SK-N-SH treated with all-trans-retinoic acid at 6 μM for 48 hours (cell line): Measurements from ENCODE around the gene L1TD1.

ENCODE experiments used
- ATAC-seq: fragments of 200-7000 bp; cut with Tn5 transposase; 3 replicates; pipeline ENCODE4 v1.9.1; 2020; ENCODE audit warnings: mild to moderate bottlenecking, moderate library complexity
- ARNTL ChIP-seq: fragments of 450-650 bp; formaldehyde crosslinking; IDR thresholded peaks from 2 replicates; pipeline ENCODE4 v1.5.0; 2020; ENCODE audit warnings: low read depth, mild to moderate bottlenecking, moderate library complexity, borderline replicate concordance
- BACH2 ChIP-seq: fragments of 250-450 bp; sonication (Bioruptor Pico); IDR thresholded peaks from 2 replicates; pipeline ENCODE4 v1.9.0; 2021; ENCODE audit warnings: mild to moderate bottlenecking, borderline replicate concordance
- CSDC2 ChIP-seq: fragments of 250-450 bp; sonication (Bioruptor Pico); IDR thresholded peaks from 2 replicates; pipeline ENCODE4 v1.5.0; 2020; ENCODE audit warnings: mild to moderate bottlenecking, moderate library complexity
- CSRNP3 ChIP-seq: fragments of 250-450 bp; sonication (Bioruptor Pico); IDR thresholded peaks from 2 replicates; pipeline ENCODE4 v1.5.1; 2021; ENCODE audit warnings: mild to moderate bottlenecking, moderate library complexity
- ESRRG ChIP-seq: fragments of 250-450 bp; sonication (Bioruptor Pico); IDR thresholded peaks from 2 replicates; pipeline ENCODE4 v1.6.1; 2021; ENCODE audit warnings: mild to moderate bottlenecking
- GLIS3 ChIP-seq: fragments of 250-450 bp; sonication (Bioruptor Pico); IDR thresholded peaks from 2 replicates; pipeline ENCODE4 v1.5.0; 2020; ENCODE audit warnings: mild to moderate bottlenecking, moderate library complexity
- OSR1 ChIP-seq: fragments of 250-450 bp; sonication (Bioruptor Pico); IDR thresholded peaks from 2 replicates; pipeline ENCODE4 v1.8.0; 2022; ENCODE audit warnings: moderate library complexity, mild to moderate bottlenecking, inconsistent platforms
- PATZ1 ChIP-seq: fragments of 250-450 bp; sonication (Bioruptor Pico); IDR thresholded peaks from 2 replicates; pipeline ENCODE4 v1.8.0; 2020; ENCODE audit warnings: mild to moderate bottlenecking, moderate library complexity, borderline replicate concordance
- POU6F1 ChIP-seq: fragments of 250-450 bp; sonication (Bioruptor Pico); IDR thresholded peaks from 2 replicates; pipeline ENCODE4 v1.8.0; 2021; ENCODE audit warnings: low read depth, mild to moderate bottlenecking, moderate library complexity, borderline replicate concordance
- PPARA ChIP-seq: fragments of 250-450 bp; sonication (Bioruptor Pico); IDR thresholded peaks from 2 replicates; pipeline ENCODE4 v1.5.0; 2020; ENCODE audit warnings: mild to moderate bottlenecking, borderline replicate concordance
- RARB ChIP-seq: fragments of 250-450 bp; sonication (Bioruptor Pico); IDR thresholded peaks from 2 replicates; pipeline ENCODE4 v1.8.0; 2021; ENCODE audit warnings: mild to moderate bottlenecking, moderate library complexity
- SNAI2 ChIP-seq: fragments of 250-450 bp; sonication (Bioruptor Pico); IDR thresholded peaks from 2 replicates; pipeline ENCODE4 v1.5.0; 2020; ENCODE audit warnings: mild to moderate bottlenecking, moderate library complexity
- TCF4 ChIP-seq: fragments of 250-450 bp; sonication (Bioruptor Pico); IDR thresholded peaks from 2 replicates; pipeline ENCODE4 v1.8.0; 2021; ENCODE audit warnings: mild to moderate bottlenecking, moderate library complexity, borderline replicate concordance
- TOX ChIP-seq: fragments of 250-450 bp; sonication (Bioruptor Pico); IDR thresholded peaks from 2 replicates; pipeline ENCODE4 v1.8.0; 2021; ENCODE audit warnings: mild to moderate bottlenecking, moderate library complexity, borderline replicate concordance
- ZC3H10 ChIP-seq: fragments of 250-450 bp; sonication (Bioruptor Pico); IDR thresholded peaks from 2 replicates; pipeline ENCODE4 v1.5.1; 2021; ENCODE audit warnings: mild to moderate bottlenecking, moderate library complexity
- ZFP3 ChIP-seq: fragments of 250-450 bp; sonication (Bioruptor Pico); IDR thresholded peaks from 2 replicates; pipeline ENCODE4 v1.5.0; 2020; ENCODE audit warnings: mild to moderate bottlenecking, moderate library complexity
- ZFP30 ChIP-seq: fragments of 450-650 bp; formaldehyde crosslinking; IDR thresholded peaks from 2 replicates; pipeline ENCODE4 v1.5.0; 2022; ENCODE audit warnings: mild to moderate bottlenecking, moderate library complexity
- ZNF565 ChIP-seq: fragments of 450-650 bp; formaldehyde crosslinking; conservative IDR thresholded peaks from 2 replicates; pipeline ENCODE4 v1.5.0; 2020; ENCODE audit warnings: low read depth, mild to moderate bottlenecking, moderate library complexity
- ZNF70 ChIP-seq: fragments of 450-650 bp; formaldehyde crosslinking; IDR thresholded peaks from 2 replicates; pipeline ENCODE4 v1.5.0; 2020; ENCODE audit warnings: mild to moderate bottlenecking, moderate library complexity
- ZNF8 ChIP-seq: fragments of 450-650 bp; formaldehyde crosslinking; IDR thresholded peaks from 2 replicates; pipeline ENCODE4 v1.5.0; 2020; ENCODE audit warnings: mild to moderate bottlenecking, moderate library complexity
- TF ChIP-seq, protein P1 (sequence below): fragments of 250-450 bp; sonication (Bioruptor Pico); IDR thresholded peaks from 2 replicates; pipeline ENCODE4 v1.5.1; 2020; ENCODE audit warnings: low read depth, mild to moderate bottlenecking, moderate library complexity

The L1TD1 gene

DNA sequence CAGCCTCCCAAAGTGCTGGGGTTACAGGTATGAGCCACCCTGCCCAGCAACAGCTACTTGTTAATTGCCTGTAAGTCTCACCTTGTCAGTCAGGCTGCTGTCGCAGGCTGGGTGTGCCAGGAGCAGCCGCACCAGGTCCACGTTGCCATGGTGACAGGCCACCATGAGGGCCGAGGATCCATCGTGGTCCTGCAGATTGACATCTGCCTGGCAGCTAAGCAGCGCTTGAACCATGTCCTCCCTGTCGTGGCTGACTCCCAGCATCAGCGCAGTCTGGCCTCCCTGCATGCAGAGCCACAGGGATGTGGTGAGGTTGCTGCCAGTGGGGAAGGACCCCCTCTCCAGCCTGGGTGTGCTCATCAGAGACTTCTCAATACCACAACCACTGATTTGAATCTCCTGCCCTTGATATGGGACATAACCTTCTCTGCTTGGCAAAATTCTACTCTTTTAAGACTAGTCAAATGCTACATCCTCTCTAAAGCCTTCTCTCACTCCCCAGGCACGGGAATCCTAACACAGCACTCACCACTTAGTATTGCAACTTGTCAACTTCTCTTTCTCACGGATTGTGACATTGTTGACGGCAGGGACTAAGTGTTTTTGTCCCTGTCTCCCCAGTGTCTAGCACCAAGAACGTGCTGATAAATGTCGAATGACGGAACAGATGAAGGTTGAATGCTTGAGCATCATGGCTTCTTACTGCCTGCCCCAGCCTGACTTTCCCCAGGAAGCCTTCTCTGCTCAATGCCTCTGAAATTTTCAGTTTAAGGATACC lies 52.9 kb downstream of the L1TD1 start:
- ATAC-seq: no peak
- no peak for TF ChIP-seq ARNTL
- TF ChIP-seq PATZ1 (CRISPR knock-in tag): no peak
- TF ChIP-seq BACH2 (CRISPR knock-in tag): no peak
- TF ChIP-seq ESRRG (CRISPR knock-in tag): no peak
- TF ChIP-seq CSDC2 (CRISPR knock-in tag): no peak
- no peak for TF ChIP-seq TOX (CRISPR knock-in tag)
- no peak for TF ChIP-seq PPARA (CRISPR knock-in tag)
- no peak for TF ChIP-seq ZNF8 (CRISPR knock-in tag)
- TF ChIP-seq GLIS3: no peak
- TF ChIP-seq RARB (CRISPR knock-in tag): no peak
- TF ChIP-seq, protein P1, sequence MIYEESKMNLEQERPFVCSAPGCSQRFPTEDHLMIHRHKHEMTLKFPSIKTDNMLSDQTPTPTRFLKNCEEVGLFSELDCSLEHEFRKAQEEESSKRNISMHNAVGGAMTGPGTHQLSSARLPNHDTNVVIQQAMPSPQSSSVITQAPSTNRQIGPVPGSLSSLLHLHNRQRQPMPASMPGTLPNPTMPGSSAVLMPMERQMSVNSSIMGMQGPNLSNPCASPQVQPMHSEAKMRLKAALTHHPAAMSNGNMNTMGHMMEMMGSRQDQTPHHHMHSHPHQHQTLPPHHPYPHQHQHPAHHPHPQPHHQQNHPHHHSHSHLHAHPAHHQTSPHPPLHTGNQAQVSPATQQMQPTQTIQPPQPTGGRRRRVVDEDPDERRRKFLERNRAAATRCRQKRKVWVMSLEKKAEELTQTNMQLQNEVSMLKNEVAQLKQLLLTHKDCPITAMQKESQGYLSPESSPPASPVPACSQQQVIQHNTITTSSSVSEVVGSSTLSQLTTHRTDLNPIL (CRISPR knock-in tag): no peak
- no peak for TF ChIP-seq ZC3H10

GRCh38 chr1:62250126-62250726 lies 55.6 kb downstream of the L1TD1 start:
- TF ChIP-seq SNAI2: no peak
- peak; percentile 54; the same call in 1 of the 2 replicates for TF ChIP-seq TCF4
- TF ChIP-seq, all 23 proteins: peak for 1
- no peak for ATAC-seq

DNA sequence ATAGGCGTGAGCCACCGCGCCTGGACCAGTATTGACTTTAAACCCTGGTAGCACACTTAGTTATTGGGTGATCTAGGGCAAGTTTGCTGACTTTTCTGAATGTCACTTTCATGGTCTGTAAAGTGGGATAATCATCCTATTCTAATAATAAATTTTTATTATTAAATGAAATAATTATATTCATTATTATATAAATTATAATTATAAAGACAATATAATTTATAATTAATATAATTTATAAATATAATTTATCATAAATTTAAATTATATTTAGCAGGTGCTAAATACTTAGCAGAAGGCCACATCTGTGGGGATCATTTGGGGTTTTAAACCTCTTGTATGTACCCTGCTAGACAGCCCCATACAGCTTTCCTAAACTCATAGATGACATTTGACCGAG lies 64.9 kb downstream of the L1TD1 start:
- no peak for ATAC-seq
- TF ChIP-seq ZFP3 (CRISPR knock-in tag): no peak
- TF ChIP-seq TCF4: no peak
- TF ChIP-seq ZNF70 (CRISPR knock-in tag): no peak
- TF ChIP-seq, protein P1 (CRISPR knock-in tag): no peak
- TF ChIP-seq PPARA (CRISPR knock-in tag): no peak
- no peak for TF ChIP-seq ZNF8 (CRISPR knock-in tag)
- TF ChIP-seq PATZ1 (CRISPR knock-in tag): no peak
- TF ChIP-seq ARNTL: no peak
- TF ChIP-seq TOX (CRISPR knock-in tag): no peak
- TF ChIP-seq BACH2 (CRISPR knock-in tag): no peak
- no peak for TF ChIP-seq POU6F1 (CRISPR knock-in tag)
- no peak for TF ChIP-seq OSR1
- no peak for TF ChIP-seq ESRRG (CRISPR knock-in tag)
- TF ChIP-seq CSDC2 (CRISPR knock-in tag): no peak
- TF ChIP-seq CSRNP3 (CRISPR knock-in tag): no peak
- TF ChIP-seq ZFP30 (CRISPR knock-in tag): no peak
- TF ChIP-seq ZC3H10: no peak
- no peak for TF ChIP-seq ZNF565 (CRISPR knock-in tag)
